HL-60 (cell line): ENCODE measurements around the gene IQCF2.

ENCODE experiments used
- DNase-seq, 2 experiments: peaks; one replicate each; pipeline ENCODE4 v3.0.0-alpha.2; 2010 to 2020; ENCODE audit warnings: low read depth in 1 of 2, low spot score in 1 of 2
- H3K27ac ChIP-seq: fragments of 250-450 bp; sonication (Bioruptor Pico); replicated peaks from 2 replicates; pipeline ENCODE4 v1.5.1; 2020; ENCODE audit warnings: mild to moderate bottlenecking, moderate library complexity
- H3K27me3 ChIP-seq: fragments of 250-450 bp; sonication (Bioruptor Pico); 2 replicates; pipeline ENCODE4 v1.5.1; 2021; ENCODE audit warnings: mild to moderate bottlenecking, moderate library complexity; ENCODE audit not compliant: insufficient read depth, poor library complexity, severe bottlenecking
- H3K4me3 ChIP-seq: replicated peaks from 2 replicates; pipeline ENCODE4 v1.5.1; 2011; ENCODE audit warnings: mild to moderate bottlenecking, control low read depth, low read length; ENCODE audit not compliant: insufficient read depth
- GABPA ChIP-seq: IDR thresholded peaks from 2 replicates; pipeline ENCODE4 v1.6.1; 2012; ENCODE audit warnings: low read depth
- POLR2AphosphoS5 ChIP-seq: IDR thresholded peaks from 2 replicates; pipeline ENCODE4 v1.6.1; 2012; ENCODE audit warnings: low read depth
- SPI1 ChIP-seq: IDR thresholded peaks from 2 replicates; pipeline ENCODE4 v1.6.1; 2012; ENCODE audit warnings: low read depth, mild to moderate bottlenecking, borderline replicate concordance
- TF ChIP-seq, protein P1 (sequence below): IDR thresholded peaks from 2 replicates; pipeline ENCODE4 v1.6.1; 2012; ENCODE audit warnings: low read depth; ENCODE audit not compliant: insufficient replicate concordance
- TF ChIP-seq, protein P2 (sequence below): IDR thresholded peaks from one replicate; pipeline ENCODE4 v1.5.1; 2011; ENCODE audit warnings: low read length, control low read depth, inconsistent platforms; ENCODE audit not compliant: insufficient read depth

IQCF2 gene

DNA sequence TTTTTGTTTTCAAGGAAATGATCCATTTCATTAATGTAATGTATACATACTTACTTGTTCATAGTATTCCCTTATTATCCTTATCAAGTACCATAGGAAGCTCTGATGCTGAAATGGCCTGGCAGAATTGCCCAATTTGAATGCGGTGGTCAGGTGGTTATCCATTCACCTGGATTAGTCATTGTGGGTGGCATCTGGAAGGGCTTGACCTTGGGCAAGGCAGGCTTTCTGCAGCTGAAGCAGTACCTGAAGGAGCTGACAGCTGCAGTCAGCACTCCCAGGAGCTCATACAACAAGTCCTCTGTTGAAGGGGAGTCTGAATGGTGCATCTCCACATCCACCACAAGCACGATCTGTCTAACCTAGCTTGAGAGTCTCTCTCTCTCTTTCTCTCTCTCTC is 26.2 kb downstream of the IQCF2 start:
- no peaks in the 10 kb centered on the region for H3K27me3 ChIP-seq
- DNase-seq = no peak
- H3K4me3 ChIP-seq = no peak overlapping the region
- TF ChIP-seq, protein P1, sequence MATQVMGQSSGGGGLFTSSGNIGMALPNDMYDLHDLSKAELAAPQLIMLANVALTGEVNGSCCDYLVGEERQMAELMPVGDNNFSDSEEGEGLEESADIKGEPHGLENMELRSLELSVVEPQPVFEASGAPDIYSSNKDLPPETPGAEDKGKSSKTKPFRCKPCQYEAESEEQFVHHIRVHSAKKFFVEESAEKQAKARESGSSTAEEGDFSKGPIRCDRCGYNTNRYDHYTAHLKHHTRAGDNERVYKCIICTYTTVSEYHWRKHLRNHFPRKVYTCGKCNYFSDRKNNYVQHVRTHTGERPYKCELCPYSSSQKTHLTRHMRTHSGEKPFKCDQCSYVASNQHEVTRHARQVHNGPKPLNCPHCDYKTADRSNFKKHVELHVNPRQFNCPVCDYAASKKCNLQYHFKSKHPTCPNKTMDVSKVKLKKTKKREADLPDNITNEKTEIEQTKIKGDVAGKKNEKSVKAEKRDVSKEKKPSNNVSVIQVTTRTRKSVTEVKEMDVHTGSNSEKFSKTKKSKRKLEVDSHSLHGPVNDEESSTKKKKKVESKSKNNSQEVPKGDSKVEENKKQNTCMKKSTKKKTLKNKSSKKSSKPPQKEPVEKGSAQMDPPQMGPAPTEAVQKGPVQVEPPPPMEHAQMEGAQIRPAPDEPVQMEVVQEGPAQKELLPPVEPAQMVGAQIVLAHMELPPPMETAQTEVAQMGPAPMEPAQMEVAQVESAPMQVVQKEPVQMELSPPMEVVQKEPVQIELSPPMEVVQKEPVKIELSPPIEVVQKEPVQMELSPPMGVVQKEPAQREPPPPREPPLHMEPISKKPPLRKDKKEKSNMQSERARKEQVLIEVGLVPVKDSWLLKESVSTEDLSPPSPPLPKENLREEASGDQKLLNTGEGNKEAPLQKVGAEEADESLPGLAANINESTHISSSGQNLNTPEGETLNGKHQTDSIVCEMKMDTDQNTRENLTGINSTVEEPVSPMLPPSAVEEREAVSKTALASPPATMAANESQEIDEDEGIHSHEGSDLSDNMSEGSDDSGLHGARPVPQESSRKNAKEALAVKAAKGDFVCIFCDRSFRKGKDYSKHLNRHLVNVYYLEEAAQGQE = no peak
- no peak overlapping the region for H3K27ac ChIP-seq

DNA sequence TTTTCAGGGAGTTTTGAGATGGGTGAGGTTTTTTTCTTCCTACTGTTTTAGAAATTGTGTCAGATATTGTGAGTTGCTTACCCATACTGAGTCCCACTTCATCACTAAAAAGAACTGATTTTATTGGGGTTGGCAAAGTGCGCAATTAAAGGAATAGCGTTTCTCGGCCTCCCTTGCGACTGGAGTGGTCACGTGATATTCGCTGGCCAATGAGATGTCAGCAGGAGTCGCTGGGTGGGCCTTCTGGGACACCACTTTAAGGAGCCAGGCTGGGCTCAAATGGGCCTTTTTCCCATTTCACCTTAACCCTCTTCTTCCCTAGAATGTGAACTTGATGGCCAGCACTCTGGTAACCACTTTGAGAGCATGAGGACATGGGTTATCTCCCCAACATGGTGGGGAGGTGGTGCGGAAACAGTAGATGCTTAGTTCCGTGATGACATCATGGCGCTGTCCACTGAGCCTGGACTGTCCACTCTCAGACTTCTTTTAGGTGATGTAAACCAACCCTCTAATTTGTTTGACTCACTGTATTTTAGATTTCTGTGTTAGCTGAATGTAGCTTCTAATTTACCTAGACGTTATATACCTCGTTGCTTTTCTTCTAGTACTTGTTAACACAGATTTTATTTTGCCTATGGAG is 27.2 kb downstream of the IQCF2 start:
- no peak for DNase-seq
- Histone ChIP-seq H3K4me3 (no peak overlapping the region), H3K27ac (no peak overlapping the region), H3K27me3 (no peaks in the 10 kb centered on the region)
- TF ChIP-seq POLR2AphosphoS5 (no peak), GABPA (no peak), SPI1 (no peak)
- TF ChIP-seq, protein P1 = no peak
- TF ChIP-seq, protein P2, sequence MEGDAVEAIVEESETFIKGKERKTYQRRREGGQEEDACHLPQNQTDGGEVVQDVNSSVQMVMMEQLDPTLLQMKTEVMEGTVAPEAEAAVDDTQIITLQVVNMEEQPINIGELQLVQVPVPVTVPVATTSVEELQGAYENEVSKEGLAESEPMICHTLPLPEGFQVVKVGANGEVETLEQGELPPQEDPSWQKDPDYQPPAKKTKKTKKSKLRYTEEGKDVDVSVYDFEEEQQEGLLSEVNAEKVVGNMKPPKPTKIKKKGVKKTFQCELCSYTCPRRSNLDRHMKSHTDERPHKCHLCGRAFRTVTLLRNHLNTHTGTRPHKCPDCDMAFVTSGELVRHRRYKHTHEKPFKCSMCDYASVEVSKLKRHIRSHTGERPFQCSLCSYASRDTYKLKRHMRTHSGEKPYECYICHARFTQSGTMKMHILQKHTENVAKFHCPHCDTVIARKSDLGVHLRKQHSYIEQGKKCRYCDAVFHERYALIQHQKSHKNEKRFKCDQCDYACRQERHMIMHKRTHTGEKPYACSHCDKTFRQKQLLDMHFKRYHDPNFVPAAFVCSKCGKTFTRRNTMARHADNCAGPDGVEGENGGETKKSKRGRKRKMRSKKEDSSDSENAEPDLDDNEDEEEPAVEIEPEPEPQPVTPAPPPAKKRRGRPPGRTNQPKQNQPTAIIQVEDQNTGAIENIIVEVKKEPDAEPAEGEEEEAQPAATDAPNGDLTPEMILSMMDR = no peak

DNA sequence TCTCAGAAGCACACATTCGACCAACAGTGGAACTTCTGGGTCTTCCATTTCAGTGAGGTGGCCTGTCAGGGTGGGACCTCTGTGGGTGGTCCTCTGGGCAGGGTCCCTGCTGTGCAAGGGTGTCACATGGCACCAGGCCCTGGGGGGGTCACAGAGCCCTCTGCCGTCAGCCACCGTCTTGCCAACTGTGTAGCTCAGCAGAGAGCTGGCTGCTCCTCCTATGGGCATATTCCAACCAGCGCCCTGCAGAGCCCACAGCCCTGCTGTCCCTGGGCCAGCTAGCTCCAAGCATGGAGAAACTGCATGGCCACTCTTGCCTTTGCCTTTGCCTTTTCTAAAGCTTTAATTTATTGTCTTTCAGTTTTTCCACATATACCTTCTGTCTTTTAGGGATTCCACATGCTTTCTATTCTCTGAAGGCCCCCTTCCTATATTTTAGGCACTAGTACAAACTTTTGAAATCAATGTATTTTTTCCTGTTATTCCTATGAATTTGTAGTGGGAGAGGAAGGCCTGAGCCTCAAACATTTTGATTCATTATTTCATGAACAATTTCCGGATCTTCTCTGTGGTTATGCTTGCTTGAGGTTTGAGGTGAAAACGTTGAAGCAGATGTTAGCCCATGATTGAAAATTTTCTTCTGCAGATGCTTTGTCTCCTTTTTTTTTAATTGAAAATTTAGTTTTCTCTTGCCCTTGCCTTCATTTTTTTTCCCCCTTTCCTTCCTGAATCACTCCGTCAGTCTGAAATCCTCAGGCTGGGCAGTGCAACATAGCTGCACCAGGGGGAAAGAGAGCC is 30.0 kb downstream of the IQCF2 start:
- DNase-seq = no peak
- Histone ChIP-seq H3K27me3 (no peaks in the 10 kb centered on the region), H3K27ac (no peak overlapping the region), H3K4me3 (no peak overlapping the region)
- TF ChIP-seq, protein P2 = no peak
- no peak for TF ChIP-seq SPI1
- no peak for TF ChIP-seq POLR2AphosphoS5
- no peak for TF ChIP-seq GABPA
- TF ChIP-seq, protein P1 = no peak
